Measurements from ENCODE around the gene HECW1.
"Not testable (repeated sequence)": the region's sequence is repeated elsewhere in the genome, so short reads cannot be mapped to it uniquely, and the experiment has no call there.

HECW1 gene

DNA sequence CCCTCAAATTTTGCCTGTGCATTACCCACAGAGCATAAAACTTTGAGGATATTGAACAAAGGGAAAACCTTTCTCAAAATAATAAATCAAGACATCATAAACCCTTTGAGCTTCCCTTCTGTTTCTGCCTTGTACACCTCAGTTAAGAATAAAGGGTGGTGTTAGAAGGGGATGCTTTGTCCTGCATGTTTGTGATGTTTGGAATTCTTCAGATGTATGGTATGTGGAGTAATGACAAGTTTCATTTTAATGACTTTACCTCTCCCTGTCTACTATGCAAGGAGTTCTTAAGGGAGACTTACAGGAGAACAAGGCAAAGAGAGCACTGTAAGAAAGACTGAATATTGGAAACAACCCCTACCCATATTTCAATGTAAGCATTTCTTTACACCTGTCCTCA is 99.2 kb downstream of the HECW1 start:
- DNase-seq (ENCODE audit: insufficient read length, low spot score), result no peak
- FAIRE-seq, result no peak
- TF ChIP-seq POLR2A (IDR thresholded peaks at IDR 0.05; ENCODE audit: low read depth, low read length), result no peak
- TF ChIP-seq SPI1 (IDR thresholded peaks at IDR 0.05; ENCODE audit: low read depth, low read length), result no peak
- TF ChIP-seq PAX5 (IDR thresholded peaks at IDR 0.05; ENCODE audit: insufficient read depth, low read length, severe bottlenecking), result no peak
- TF ChIP-seq POLR2AphosphoS5 (IDR thresholded peaks at IDR 0.05; ENCODE audit: low read depth, low read length), result no peak
- TF ChIP-seq POU2F2 (IDR thresholded peaks at IDR 0.05; ENCODE audit: low read depth, low read length), result no peak
- TF ChIP-seq TAF1 (IDR thresholded peaks at IDR 0.05; ENCODE audit: low read depth, low read length), result no peak

- DNase-seq (ENCODE audit: insufficient read length, low spot score) (no peak), FAIRE-seq (no peak)
- TF ChIP-seq SPI1 (IDR thresholded peaks at IDR 0.05; ENCODE audit: low read depth, low read length), result no peak
- TF ChIP-seq TAF1 (IDR thresholded peaks at IDR 0.05; ENCODE audit: low read depth, low read length), result no peak
- TF ChIP-seq POLR2AphosphoS5 (IDR thresholded peaks at IDR 0.05; ENCODE audit: low read depth, low read length), result no peak
- TF ChIP-seq POU2F2 (IDR thresholded peaks at IDR 0.05; ENCODE audit: low read depth, low read length), result no peak
- TF ChIP-seq POLR2A (IDR thresholded peaks at IDR 0.05; ENCODE audit: low read depth, low read length), result no peak
- TF ChIP-seq PAX5 (IDR thresholded peaks at IDR 0.05; ENCODE audit: insufficient read depth, low read length, severe bottlenecking), result no peak
These were observed 100.5 kb downstream of the HECW1 start for GRCh38 chr7:43212921-43213320.

DNA sequence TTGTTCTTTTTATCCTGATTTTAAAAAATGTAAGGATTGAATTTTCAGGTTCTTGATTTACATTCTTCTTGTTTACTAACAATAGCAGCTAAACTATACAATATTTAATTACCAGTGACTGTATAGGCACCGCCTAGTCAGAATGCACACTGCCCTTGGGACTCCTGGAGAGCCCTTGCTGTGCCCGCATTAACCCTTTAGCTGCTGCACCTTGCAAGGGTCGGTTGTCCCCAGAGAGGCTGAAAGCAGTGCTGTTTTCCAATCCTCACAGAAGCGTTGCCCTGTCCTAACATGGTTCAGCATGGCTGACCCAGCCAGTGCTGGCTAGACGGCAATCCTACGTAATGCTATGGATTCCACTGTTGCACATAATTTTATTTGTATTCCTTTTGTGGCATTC is 102.6 kb downstream of the HECW1 start:
- DNase-seq (ENCODE audit: insufficient read length, low spot score), result no peak
- no peak for TF ChIP-seq TAF1 (IDR thresholded peaks at IDR 0.05; ENCODE audit: low read depth, low read length)
- no peak for TF ChIP-seq POLR2A (IDR thresholded peaks at IDR 0.05; ENCODE audit: low read depth, low read length)
- no peak for TF ChIP-seq POLR2AphosphoS5 (IDR thresholded peaks at IDR 0.05; ENCODE audit: low read depth, low read length)
- no peak for TF ChIP-seq PAX5 (IDR thresholded peaks at IDR 0.05; ENCODE audit: insufficient read depth, low read length, severe bottlenecking)
- no peak for TF ChIP-seq POU2F2 (IDR thresholded peaks at IDR 0.05; ENCODE audit: low read depth, low read length)
- TF ChIP-seq SPI1 (IDR thresholded peaks at IDR 0.05; ENCODE audit: low read depth, low read length), result no peak
- no peak for FAIRE-seq

DNA sequence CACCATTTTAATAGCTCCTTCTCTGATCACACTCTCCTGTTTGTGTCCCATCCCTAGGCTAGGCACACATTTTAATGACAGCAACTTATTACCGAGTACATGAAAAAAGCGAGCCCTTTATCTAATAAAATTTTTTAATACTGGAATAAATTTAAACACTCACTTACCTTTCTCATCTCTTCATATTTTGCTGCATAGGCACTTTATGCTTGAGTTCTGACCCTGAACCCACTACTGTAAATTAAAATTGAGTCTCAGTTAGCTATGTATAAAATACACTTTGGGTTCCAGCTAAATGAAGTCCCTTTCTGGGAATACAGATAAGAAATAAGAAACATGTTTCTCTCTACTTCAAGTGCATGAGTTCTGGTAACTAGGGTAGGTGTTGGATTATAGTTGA is 104.6 kb downstream of the HECW1 start:
- DNase-seq (ENCODE audit: insufficient read length, low spot score) (no peak), FAIRE-seq (no peak)
- no peak for TF ChIP-seq PAX5 (IDR thresholded peaks at IDR 0.05; ENCODE audit: insufficient read depth, low read length, severe bottlenecking)

DNA sequence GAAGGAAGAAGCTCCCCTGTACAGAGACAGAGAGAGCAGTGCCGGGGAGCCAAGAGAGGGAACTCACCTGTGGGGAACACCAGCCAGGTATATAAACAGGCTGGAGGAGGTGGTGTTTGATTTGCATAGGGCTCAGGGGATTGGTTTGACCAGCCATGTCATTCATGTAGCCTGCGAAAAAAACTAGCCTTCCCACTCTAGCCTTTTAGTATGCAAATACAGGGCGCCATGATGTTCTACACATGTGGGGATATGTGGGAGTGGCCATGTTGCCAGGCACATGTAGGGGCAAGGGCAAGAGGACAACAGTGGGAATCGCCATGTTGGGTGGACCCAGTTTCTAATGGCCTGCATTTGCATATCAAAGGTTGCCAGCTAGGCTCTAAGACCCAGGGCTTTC is 106.5 kb downstream of the HECW1 start:
- DNase-seq (ENCODE audit: insufficient read length, low spot score); FAIRE-seq: not testable (repeated sequence)

DNA sequence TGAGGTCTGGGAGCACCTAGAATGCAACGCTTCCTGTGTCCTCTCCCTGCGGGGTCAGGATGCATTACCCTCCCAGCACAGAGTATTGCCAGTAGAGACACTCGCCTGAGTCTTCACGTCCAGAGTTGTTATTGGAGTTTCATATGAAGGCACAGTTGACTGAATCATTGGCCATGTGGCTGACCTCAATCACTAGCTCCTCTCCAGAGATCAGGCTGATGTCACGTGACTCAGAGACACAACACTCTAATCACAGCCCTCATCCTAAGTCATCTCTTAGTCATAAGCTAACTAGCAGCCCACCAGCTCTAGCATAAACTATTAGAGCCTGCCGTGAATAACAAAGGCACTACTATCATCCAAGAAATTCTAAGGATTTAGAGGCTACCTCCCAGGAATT is 107.8 kb downstream of the HECW1 start:
- FAIRE-seq (no peak), DNase-seq (ENCODE audit: insufficient read length, low spot score) (no peak)
- TF ChIP-seq POLR2A (IDR thresholded peaks at IDR 0.05; ENCODE audit: low read depth, low read length) (no peak), PAX5 (IDR thresholded peaks at IDR 0.05; ENCODE audit: insufficient read depth, low read length, severe bottlenecking) (no peak), POLR2AphosphoS5 (IDR thresholded peaks at IDR 0.05; ENCODE audit: low read depth, low read length) (no peak), SPI1 (IDR thresholded peaks at IDR 0.05; ENCODE audit: low read depth, low read length) (no peak)

GRCh38 chr7:43220742-43221141 is 108.3 kb downstream of the HECW1 start:
- DNase-seq (ENCODE audit: insufficient read length, low spot score) (no peak), FAIRE-seq (no peak)
- TF ChIP-seq POLR2AphosphoS5 (IDR thresholded peaks at IDR 0.05; ENCODE audit: low read depth, low read length), result no peak
- TF ChIP-seq TAF1 (IDR thresholded peaks at IDR 0.05; ENCODE audit: low read depth, low read length), result no peak
- no peak for TF ChIP-seq PAX5 (IDR thresholded peaks at IDR 0.05; ENCODE audit: insufficient read depth, low read length, severe bottlenecking)
- no peak for TF ChIP-seq POLR2A (IDR thresholded peaks at IDR 0.05; ENCODE audit: low read depth, low read length)
- TF ChIP-seq POU2F2 (IDR thresholded peaks at IDR 0.05; ENCODE audit: low read depth, low read length), result no peak

GRCh38 chr7:43229801-43230200 is 117.4 kb downstream of the HECW1 start:
- no peak for TF ChIP-seq PAX5 (IDR thresholded peaks at IDR 0.05; ENCODE audit: insufficient read depth, low read length, severe bottlenecking)
- no peak for TF ChIP-seq POLR2A (IDR thresholded peaks at IDR 0.05; ENCODE audit: low read depth, low read length)
- TF ChIP-seq TAF1 (IDR thresholded peaks at IDR 0.05; ENCODE audit: low read depth, low read length), result no peak
- no peak for TF ChIP-seq SPI1 (IDR thresholded peaks at IDR 0.05; ENCODE audit: low read depth, low read length)
- TF ChIP-seq POLR2AphosphoS5 (IDR thresholded peaks at IDR 0.05; ENCODE audit: low read depth, low read length), result no peak
- no peak for TF ChIP-seq POU2F2 (IDR thresholded peaks at IDR 0.05; ENCODE audit: low read depth, low read length)
- FAIRE-seq, result no peak

DNA sequence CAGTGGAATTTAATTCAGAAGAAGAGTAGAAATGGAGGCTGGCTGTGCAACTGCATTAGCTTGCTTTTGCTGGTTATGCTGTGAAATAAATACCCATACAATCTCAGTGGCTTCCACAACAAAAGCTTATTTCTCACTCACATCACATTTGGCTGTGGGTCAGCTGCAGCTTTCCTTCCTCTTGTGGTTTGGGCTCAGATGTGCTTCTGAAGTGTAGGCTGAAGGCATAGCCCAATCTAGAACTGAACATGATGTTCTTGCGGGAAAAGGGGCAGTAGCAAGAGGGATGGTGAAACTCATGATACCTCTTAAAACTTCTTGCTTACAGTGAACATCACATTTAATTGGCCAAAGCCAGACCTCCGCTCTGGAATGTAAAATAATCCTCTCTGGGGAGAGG is 119.9 kb downstream of the HECW1 start:
- FAIRE-seq (no peak), DNase-seq (ENCODE audit: insufficient read length, low spot score) (no peak)
- TF ChIP-seq PAX5 (IDR thresholded peaks at IDR 0.05; ENCODE audit: insufficient read depth, low read length, severe bottlenecking) (no peak), POU2F2 (IDR thresholded peaks at IDR 0.05; ENCODE audit: low read depth, low read length) (no peak), POLR2AphosphoS5 (IDR thresholded peaks at IDR 0.05; ENCODE audit: low read depth, low read length) (no peak), POLR2A (IDR thresholded peaks at IDR 0.05; ENCODE audit: low read depth, low read length) (no peak), TAF1 (IDR thresholded peaks at IDR 0.05; ENCODE audit: low read depth, low read length) (no peak), SPI1 (IDR thresholded peaks at IDR 0.05; ENCODE audit: low read depth, low read length) (no peak)

More at GRCh38 chr7:43229801-43230200, 117.4 kb downstream of the HECW1 start:
- DNase-seq (ENCODE audit: insufficient read length, low spot score), result no peak

DNA sequence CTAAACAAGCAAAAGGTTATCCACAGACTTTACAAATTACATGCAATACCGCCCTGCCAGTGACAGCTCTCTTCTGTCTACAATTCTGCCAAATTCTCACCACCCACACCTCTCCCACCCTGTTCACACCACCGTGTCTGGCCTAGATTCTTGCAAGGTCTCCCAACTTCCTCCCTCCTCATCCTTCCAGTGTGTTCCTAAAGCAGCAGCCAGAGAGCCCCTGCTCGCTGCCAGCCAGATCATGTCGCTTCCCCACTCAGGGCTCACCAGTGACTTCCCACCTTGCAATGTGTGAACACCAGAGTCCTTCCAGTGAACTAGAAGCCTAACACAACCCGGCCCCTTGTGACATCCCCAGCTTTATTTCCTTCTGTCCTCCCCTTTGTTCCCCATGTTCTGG is 121.6 kb downstream of the HECW1 start:
- DNase-seq (ENCODE audit: insufficient read length, low spot score) (no peak), FAIRE-seq (no peak)
- no peak for TF ChIP-seq POLR2AphosphoS5 (IDR thresholded peaks at IDR 0.05; ENCODE audit: low read depth, low read length)
- TF ChIP-seq TAF1 (IDR thresholded peaks at IDR 0.05; ENCODE audit: low read depth, low read length), result no peak
- TF ChIP-seq POLR2A (IDR thresholded peaks at IDR 0.05; ENCODE audit: low read depth, low read length), result no peak
- no peak for TF ChIP-seq SPI1 (IDR thresholded peaks at IDR 0.05; ENCODE audit: low read depth, low read length)
- no peak for TF ChIP-seq PAX5 (IDR thresholded peaks at IDR 0.05; ENCODE audit: insufficient read depth, low read length, severe bottlenecking)
- no peak for TF ChIP-seq POU2F2 (IDR thresholded peaks at IDR 0.05; ENCODE audit: low read depth, low read length)

DNA sequence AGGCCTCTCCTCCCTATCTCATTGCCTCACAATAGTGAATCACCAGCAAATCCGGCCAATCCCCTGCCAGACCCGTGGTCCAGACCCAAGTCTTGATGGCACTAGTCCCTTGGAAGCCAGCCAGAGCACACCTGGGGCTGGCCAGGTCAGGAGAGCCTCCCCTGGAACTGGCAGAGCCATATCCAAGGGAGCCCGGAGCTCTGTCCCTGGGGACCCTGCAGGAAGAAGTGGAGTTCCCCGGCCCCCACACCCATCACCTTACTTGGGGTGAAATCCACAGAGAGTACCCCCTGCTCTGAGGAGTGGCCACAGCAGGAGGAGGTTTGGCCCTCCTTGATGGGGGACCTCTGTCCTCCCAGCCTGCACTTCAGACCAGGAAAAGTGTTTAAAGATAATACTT is 122.5 kb downstream of the HECW1 start:
- TF ChIP-seq PAX5 (IDR thresholded peaks at IDR 0.05; ENCODE audit: insufficient read depth, low read length, severe bottlenecking) (no peak), SPI1 (IDR thresholded peaks at IDR 0.05; ENCODE audit: low read depth, low read length) (no peak), POLR2AphosphoS5 (IDR thresholded peaks at IDR 0.05; ENCODE audit: low read depth, low read length) (no peak)
- DNase-seq (ENCODE audit: insufficient read length, low spot score) (no peak), FAIRE-seq (no peak)

All from GM12891 (cell line).